ENCODE measurements around the gene ZNRF4.
"Not testable (repeated sequence)": the region's sequence is repeated elsewhere in the genome, so short reads cannot be mapped to it uniquely, and the experiment has no call there.

The ZNRF4 gene

GRCh38 chr19:5436948-5437306 lies 18.3 kb upstream of the ZNRF4 start:
- POLR2A ChIA-PET: interaction anchor here (0.6 to 1.0 kb wide), 7 partner anchors 10 to 391 kb away, joined by 3 to 8 read pairs (median 5); partner anchors contain the start of genes LONP1 and ZNRF4

GRCh38 chr19:5438756-5439155 lies 16.5 kb upstream of the ZNRF4 start:
- CTCF ChIA-PET: interaction anchor here (0.6 kb wide), 2 partner anchors 45 to 274 kb away, joined by 3 to 6 read pairs; no protein-coding TSS in a partner anchor
- H3K4me1 ChIP-seq (ENCODE audit: control insufficient read depth, insufficient read depth, low read length); H3K4me3 ChIP-seq (ENCODE audit: low read depth, low read length); POLR2A ChIA-PET; H3K9me3 ChIP-seq (ENCODE audit: control insufficient read depth, insufficient read depth, low read depth, low read length); H3K36me3 ChIP-seq (ENCODE audit: control insufficient read depth in 2 of 2, insufficient read depth in 1 of 2, low read length in 2 of 2); H3K27ac ChIP-seq (ENCODE audit: extremely low read depth, low read depth, low read length): not testable (repeated sequence)

More at GRCh38 chr19:5436948-5437306, 18.3 kb upstream of the ZNRF4 start:
- Histone ChIP-seq H3K4me3 (ENCODE audit: low read depth, low read length) (peak overlapping the region; percentile 37), H3K27ac (ENCODE audit: extremely low read depth, low read depth, low read length) (no peak overlapping the region), H3K36me3 (ENCODE audit: control insufficient read depth in 2 of 2, insufficient read depth in 1 of 2, low read length in 2 of 2) (no peaks in the 10 kb centered on the region), H3K4me1 (ENCODE audit: control insufficient read depth, insufficient read depth, low read length) (no peaks in the 10 kb centered on the region), H3K9me3 (ENCODE audit: control insufficient read depth, insufficient read depth, low read depth, low read length) (no peaks in the 10 kb centered on the region)
- TF ChIP-seq ZNF416 (tag by site-specific recombination; IDR thresholded peaks at IDR 0.05) (no peak), GLIS2 (tag by site-specific recombination; IDR thresholded peaks at IDR 0.05) (peak; percentile 6), ZXDB (tag by site-specific recombination; IDR thresholded peaks at IDR 0.05) (peak; percentile 70; the same call in 1 of the 2 replicates), BCL11B (tag by site-specific recombination; IDR thresholded peaks at IDR 0.05; ENCODE audit: low read depth) (no peak), ZNF792 (tag by site-specific recombination; IDR thresholded peaks at IDR 0.05) (peak; percentile 66; the same call in 1 of the 2 replicates), ZBTB20 (tag by site-specific recombination; IDR thresholded peaks at IDR 0.05) (peak; percentile 37; the same call in 1 of the 2 replicates), ZNF335 (tag by site-specific recombination; conservative IDR thresholded peaks at IDR 0.05) (peak; percentile 19; the same call in 1 of the 2 replicates)
- CTCF ChIA-PET: no interaction called here

GRCh38 chr19:5439452-5439851 lies 15.8 kb upstream of the ZNRF4 start:
- CTCF ChIA-PET: interaction anchor here (0.6 kb wide), 1 partner anchor 45 kb away, joined by 3 read pairs; no protein-coding TSS in a partner anchor
- H3K4me3 ChIP-seq (ENCODE audit: low read depth, low read length): no peak overlapping the region
- no peak for TF ChIP-seq ZBTB17 (tag by site-specific recombination; IDR thresholded peaks at IDR 0.05)
- no peak for TF ChIP-seq ZSCAN18 (tag by site-specific recombination; IDR thresholded peaks at IDR 0.05)
- no peak for TF ChIP-seq ZNF138 (tag by site-specific recombination; IDR thresholded peaks at IDR 0.05; ENCODE audit: borderline replicate concordance)
- no peak for TF ChIP-seq ZNF626 (tag by site-specific recombination; IDR thresholded peaks at IDR 0.05)
- TF ChIP-seq ZNF768 (tag by site-specific recombination; IDR thresholded peaks at IDR 0.05): no peak
- TF ChIP-seq KLF7 (tag by site-specific recombination; IDR thresholded peaks at IDR 0.05; ENCODE audit: borderline replicate concordance): no peak
- TF ChIP-seq YY1 (tag by site-specific recombination; IDR thresholded peaks at IDR 0.05): no peak
- TF ChIP-seq ZNF146 (tag by site-specific recombination; IDR thresholded peaks at IDR 0.05): peak; percentile 89
- TF ChIP-seq ZNF174 (tag by site-specific recombination; IDR thresholded peaks at IDR 0.05): no peak
- no peaks in the 10 kb centered on the region for H3K4me1 ChIP-seq (ENCODE audit: control insufficient read depth, insufficient read depth, low read length)
- POLR2A ChIA-PET: no interaction called here
- H3K36me3 ChIP-seq (ENCODE audit: control insufficient read depth in 2 of 2, insufficient read depth in 1 of 2, low read length in 2 of 2): no peaks in the 10 kb centered on the region
- H3K9me3 ChIP-seq (ENCODE audit: control insufficient read depth, insufficient read depth, low read depth, low read length): no peaks in the 10 kb centered on the region
- no peak overlapping the region for H3K27ac ChIP-seq (ENCODE audit: extremely low read depth, low read depth, low read length)

GRCh38 chr19:5440299-5440698 lies 14.9 kb upstream of the ZNRF4 start:
- ChIA-PET POLR2A (no interaction called here), CTCF (interaction anchor here (0.6 kb wide), 1 partner anchor 99 kb away, joined by 3 read pairs; no protein-coding TSS in a partner anchor)

More at GRCh38 chr19:5440299-5440698, 14.9 kb upstream of the ZNRF4 start:
- Histone ChIP-seq H3K4me3 (ENCODE audit: low read depth, low read length) (no peak overlapping the region), H3K36me3 (ENCODE audit: control insufficient read depth in 2 of 2, insufficient read depth in 1 of 2, low read length in 2 of 2) (no peaks in the 10 kb centered on the region), H3K27ac (ENCODE audit: extremely low read depth, low read depth, low read length) (no peak overlapping the region), H3K9me3 (ENCODE audit: control insufficient read depth, insufficient read depth, low read depth, low read length) (no peaks in the 10 kb centered on the region), H3K4me1 (ENCODE audit: control insufficient read depth, insufficient read depth, low read length) (no peaks in the 10 kb centered on the region)
- TF ChIP-seq ZNF366 (tag by site-specific recombination; conservative IDR thresholded peaks at IDR 0.05) (peak; percentile 93), PRDM1 (tag by site-specific recombination; IDR thresholded peaks at IDR 0.05) (peak; percentile 98), ZNF394 (tag by site-specific recombination; IDR thresholded peaks at IDR 0.05; ENCODE audit: borderline replicate concordance) (no peak)

Data from HEK293 (cell line).